GM21423 (cell line): ENCODE measurements around the gene PRC1.

Experiments
- ATAC-seq: cut with Tn5 transposase; IDR thresholded peaks from one replicate; pipeline ENCODE4 v1.9.1; 2021; ENCODE audit warnings: mild to moderate bottlenecking, moderate library complexity; ENCODE audit not compliant: unreplicated experiment

Gene PRC1

GRCh38 chr15:90990446-90990845 is 3.9 kb downstream of the PRC1 start:
- no peak for ATAC-seq

- no peak for ATAC-seq
Observed at GRCh38 chr15:90989040-90989768, 5.1 kb downstream of the PRC1 start.

GRCh38 chr15:90988296-90988695 is 6.0 kb downstream of the PRC1 start:
- no peak for ATAC-seq

GRCh38 chr15:90987561-90988141 is 6.7 kb downstream of the PRC1 start:
- ATAC-seq, result no peak

DNA sequence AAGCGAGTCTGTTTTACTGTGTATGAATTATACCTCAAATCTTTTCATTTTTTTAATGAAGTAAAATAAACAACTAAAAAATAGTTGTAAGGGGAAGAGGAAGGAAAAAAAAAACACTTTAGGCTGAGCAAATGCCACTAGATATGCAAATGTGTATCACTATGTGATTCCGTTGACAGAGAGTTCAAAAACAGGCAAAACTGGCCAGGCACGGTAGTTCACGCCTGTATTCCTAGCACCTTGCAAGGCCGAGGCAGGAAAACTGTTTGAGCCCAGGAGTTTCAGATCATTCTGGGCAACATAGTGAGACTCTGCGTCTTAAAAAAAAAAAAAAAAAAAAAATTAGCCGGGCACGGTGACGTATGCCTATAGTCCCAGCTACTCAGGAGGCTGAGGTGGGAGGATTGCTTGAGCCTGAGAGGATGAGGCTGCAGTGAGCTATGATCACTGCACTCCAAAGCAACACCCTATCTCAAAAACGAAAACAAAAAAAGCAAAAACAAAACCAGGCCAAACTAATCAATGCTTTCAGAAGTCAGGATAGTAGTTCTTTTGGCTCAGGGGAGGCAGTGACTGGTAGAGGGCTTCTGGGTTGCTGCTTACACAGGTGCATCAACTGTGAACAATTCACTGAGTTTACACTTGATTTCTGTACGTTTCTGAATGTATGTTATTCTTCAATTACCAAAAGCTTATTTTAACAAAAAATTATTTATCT is 7.4 kb downstream of the PRC1 start:
- ATAC-seq, result peak; percentile 39

DNA sequence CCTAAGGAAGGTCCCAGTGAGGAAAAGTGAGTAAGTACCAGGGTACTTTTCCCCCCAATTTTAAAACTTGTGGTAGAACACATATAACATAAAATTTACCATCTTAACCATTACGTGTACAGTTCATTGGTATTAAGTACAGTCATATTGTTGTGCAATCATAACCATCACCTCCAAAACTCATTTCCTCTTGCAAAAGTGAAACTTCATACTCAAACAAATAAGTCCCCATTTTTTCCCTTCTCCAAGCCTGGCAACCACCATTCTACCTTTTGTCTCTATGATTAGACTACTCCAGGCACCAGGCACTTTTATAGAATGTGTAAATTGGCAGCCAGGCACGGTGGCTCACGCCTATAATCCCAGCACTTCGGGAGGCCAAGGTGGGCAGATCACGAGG is 12.2 kb downstream of the PRC1 start:
- no peak for ATAC-seq

- peak; percentile 69 for ATAC-seq
Observed at GRCh38 chr15:90981681-90982080, 12.7 kb downstream of the PRC1 start.

- no peak for ATAC-seq
Observed at GRCh38 chr15:90979582-90979981, 14.8 kb downstream of the PRC1 start.

DNA sequence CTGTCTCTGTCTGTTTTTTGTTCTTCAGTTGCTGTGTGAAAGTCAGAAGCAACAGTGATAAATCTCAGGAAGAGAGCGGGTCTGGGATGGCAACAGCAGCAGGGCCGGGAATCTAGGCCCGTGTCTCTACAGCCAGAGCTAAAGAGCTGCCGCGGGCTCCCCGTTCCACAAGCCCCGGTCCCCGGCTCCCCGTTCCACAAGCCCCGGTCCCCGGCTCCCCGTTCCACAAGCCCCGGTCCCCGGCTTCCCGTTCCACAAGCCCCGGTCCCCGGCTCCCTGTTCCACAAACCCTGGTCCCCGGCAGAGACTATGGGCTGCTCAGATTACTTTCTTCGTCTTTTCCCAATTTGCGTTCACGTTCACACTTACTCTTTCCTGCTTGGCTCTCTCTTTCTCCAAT is 20.1 kb downstream of the PRC1 start:
- ATAC-seq, result no peak

DNA sequence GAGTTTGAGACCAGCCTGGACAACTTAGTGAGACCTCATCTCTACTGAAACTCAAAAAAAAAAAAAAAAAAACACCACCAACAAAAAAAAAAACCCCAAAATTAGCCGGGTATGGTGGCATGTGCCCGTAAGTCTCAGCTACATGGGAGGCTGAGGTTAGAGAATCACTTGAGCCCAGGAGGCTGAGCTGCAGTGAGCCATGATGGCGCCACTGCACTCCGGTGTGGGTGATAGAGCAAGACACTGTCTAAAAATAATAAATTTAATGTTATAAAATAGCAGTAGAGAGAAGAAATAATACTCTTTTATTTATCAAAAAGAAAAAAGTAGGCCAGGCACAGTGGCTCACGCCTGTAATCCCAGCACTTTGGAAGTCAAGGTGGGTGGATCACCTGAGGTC is 22.2 kb downstream of the PRC1 start:
- ATAC-seq, result no peak

- no peak for ATAC-seq
Observed at GRCh38 chr15:90970274-90970673, 24.1 kb downstream of the PRC1 start.

DNA sequence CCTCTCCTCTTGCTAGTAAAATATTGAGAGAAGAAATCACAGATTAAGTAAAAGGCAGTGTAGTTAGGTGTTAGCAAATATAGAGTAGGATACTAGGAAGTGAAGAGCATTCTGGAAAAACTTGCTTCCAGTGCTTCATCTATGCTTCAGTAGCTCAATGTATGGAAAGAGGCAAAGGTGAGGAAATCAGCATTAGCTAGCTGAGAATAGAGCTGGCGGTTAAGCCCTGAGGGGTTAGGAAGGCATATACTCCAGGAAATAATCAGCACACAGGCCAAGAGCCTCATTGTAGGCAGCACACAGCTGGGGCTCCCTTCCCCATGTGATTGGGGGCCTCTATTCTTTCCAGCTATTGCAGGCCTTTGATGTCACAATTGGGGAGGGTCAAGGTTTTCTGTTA is 25.9 kb downstream of the PRC1 start:
- no peak for ATAC-seq

- no peak for ATAC-seq
Observed at GRCh38 chr15:90967206-90967605, 27.1 kb downstream of the PRC1 start.

DNA sequence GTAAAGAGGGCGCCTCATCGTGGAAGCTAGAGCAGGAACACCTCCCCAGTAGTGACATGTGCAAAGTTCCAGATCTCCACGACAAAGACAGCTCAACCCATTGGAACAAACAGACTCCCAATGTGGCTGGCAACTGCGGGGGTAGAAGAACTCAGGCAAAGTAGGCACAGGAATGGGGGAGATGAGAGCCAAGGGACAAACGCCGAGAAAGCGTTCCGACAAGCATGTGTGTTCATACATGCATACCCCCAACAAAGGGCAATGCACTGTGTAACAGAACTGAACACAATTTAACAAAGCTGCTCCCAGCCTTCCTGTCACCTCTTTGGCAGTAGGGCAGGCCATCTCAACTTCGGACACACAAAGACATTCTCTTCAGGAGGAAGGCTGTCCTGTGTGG is 28.1 kb downstream of the PRC1 start:
- no peak for ATAC-seq

- ATAC-seq, result no peak
Observed at GRCh38 chr15:90962021-90962420, 32.3 kb downstream of the PRC1 start.

DNA sequence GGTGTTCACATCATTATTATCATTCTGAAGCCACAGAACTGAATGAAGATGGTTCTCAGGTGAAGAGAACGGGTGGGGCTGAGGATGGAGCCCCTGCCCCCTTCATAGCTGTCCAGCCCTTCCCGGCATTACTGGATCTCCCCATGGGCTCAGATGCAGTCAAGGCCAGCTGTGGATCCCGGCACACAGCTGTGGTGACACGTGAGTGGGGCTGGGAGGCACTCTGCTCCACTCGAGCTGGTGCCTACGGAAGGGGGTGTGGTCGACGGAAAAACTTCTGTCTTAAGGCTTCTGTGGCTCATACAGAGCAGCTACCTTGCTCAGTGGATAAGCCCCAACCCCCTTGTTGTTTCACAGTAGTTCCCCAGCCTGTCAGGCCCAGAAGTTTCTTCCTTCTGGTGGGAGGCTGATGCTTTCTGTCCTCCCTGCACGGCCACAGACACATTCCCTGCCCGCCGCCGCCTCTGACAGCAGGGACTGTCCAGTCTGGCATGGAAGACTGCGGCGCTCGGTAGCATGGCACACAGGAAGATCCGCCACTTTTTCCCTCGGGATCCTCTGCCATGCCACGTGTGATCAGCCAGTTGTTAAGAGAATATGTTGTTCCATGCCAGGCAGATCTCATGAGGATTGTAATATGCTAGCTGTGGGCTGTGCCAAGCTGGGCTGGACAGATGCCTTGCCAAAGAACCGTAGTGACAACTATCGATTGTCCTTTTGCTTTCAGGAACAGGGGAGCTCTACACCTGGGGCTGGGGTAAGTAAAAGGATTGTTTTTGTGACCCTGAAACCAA is 33.8 kb downstream of the PRC1 start:
- no peak for ATAC-seq

DNA sequence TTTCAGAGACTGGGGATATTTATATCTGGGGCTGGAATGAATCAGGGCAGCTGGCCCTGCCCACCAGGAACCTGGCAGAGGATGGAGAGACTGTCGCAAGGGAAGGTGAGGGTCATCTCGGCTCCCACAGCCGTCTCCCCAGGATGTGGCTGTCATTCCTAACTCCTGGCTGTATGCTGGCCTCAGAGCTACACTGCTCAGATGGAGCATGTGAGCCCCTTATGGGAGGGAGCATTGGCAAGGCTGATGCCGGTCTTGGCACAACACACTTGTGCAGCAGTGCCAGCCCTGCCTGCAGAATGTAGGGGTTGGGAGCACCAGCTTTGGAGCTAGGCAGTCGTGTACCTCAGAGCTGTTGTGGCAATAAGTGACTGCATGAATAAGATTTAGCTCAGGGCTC is 34.4 kb downstream of the PRC1 start:
- ATAC-seq, result no peak

GRCh38 chr15:90959028-90959595 is 35.2 kb downstream of the PRC1 start:
- ATAC-seq, result no peak

DNA sequence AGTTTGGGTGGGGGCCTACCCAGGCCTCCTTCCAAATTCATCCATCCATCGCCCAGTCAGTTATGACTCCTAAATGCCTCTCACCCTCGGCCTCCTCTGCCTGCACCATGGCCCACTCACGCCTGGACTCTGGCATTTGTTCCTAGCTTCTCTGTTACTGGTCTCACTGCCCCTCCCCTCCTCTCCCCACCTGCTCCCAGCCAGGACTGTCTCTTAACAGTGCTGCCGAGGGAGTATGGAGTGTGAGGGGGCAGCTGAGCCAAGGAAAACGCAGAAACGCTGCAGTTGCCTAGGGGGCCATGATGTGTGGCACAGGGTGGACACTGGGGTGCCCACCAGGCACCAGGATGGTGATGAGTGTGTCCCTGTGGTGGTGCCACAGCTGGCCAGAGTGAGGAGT is 36.5 kb downstream of the PRC1 start:
- no peak for ATAC-seq

DNA sequence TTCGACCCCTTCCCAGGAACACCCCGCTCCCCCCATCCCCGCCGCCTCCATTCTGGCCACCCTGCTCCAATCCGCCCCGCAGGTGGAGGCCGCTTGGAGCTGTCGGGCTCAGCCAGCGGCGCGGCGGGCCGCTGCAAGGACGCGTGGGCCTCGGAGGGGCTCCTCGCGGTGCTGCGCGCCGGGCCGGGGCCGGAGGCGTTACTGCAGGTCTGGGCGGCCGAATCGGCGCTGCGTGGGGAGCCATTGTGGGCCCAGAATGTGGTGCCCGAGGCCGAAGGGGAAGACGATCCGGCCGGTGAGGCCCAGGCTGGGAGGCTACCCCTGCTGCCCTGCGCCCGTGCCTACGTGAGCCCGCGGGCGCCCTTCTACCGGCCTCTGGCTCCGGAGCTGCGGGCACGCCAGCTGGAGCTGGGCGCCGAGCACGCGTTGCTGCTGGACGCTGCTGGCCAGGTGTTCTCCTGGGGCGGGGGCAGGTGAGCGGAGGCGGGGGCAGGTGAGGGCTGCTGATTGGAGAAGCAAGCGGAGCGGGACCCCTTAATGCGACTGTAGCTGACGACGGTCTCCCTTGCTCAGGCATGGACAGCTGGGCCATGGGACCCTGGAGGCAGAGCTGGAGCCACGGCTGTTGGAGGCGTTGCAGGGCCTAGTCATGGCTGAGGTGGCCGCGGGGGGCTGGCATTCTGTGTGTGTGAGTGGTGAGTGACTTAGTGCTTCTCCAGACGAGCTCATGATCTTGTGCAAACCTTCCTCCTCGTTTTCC is 37.1 kb downstream of the PRC1 start:
- ATAC-seq, result no peak
